ACC112 (cell line): ENCODE measurements around the gene MXD3.

Source experiments
- H2AFZ ChIP-seq: fragments of 200-600 bp; sonication (generic); one replicate; pipeline ENCODE4 v1.6.0; 2017; ENCODE audit warnings: antibody characterized with exemption, low read length; ENCODE audit not compliant: unreplicated experiment
- H3K27ac ChIP-seq: fragments of 200-600 bp; sonication (generic); 2 replicates; pipeline ENCODE4 v1.5.1; 2014; ENCODE audit warnings: low read depth, mild to moderate bottlenecking, antibody characterized with exemption, low read length, moderate library complexity
- H3K27me3 ChIP-seq: fragments of 200-600 bp; sonication (generic); 2 replicates; pipeline ENCODE4 v1.6.1; 2014; ENCODE audit warnings: mild to moderate bottlenecking, antibody characterized with exemption, low read length, moderate library complexity, mixed read lengths; ENCODE audit not compliant: insufficient read depth
- H3K36me3 ChIP-seq: fragments of 200-600 bp; sonication (generic); 2 replicates; pipeline ENCODE4 v1.6.1; 2016; ENCODE audit warnings: mild to moderate bottlenecking, antibody characterized with exemption, low read length, moderate library complexity, mixed read lengths; ENCODE audit not compliant: insufficient read depth
- H3K4me1 ChIP-seq: fragments of 200-600 bp; sonication (generic); one replicate; pipeline ENCODE4 v1.6.1; 2016; ENCODE audit warnings: low read length, mixed read lengths; ENCODE audit not compliant: insufficient read depth, unreplicated experiment, control insufficient read depth
- H3K4me3 ChIP-seq: fragments of 200-600 bp; sonication (generic); 2 replicates; pipeline ENCODE4 v1.5.1; 2014; ENCODE audit warnings: mild to moderate bottlenecking, low read depth, low read length
- H3K79me2 ChIP-seq: fragments of 200-600 bp; sonication (generic); one replicate; pipeline ENCODE4 v1.6.0; 2016; ENCODE audit warnings: low read length; ENCODE audit not compliant: control insufficient read depth, unreplicated experiment, insufficient read depth

Gene MXD3

DNA sequence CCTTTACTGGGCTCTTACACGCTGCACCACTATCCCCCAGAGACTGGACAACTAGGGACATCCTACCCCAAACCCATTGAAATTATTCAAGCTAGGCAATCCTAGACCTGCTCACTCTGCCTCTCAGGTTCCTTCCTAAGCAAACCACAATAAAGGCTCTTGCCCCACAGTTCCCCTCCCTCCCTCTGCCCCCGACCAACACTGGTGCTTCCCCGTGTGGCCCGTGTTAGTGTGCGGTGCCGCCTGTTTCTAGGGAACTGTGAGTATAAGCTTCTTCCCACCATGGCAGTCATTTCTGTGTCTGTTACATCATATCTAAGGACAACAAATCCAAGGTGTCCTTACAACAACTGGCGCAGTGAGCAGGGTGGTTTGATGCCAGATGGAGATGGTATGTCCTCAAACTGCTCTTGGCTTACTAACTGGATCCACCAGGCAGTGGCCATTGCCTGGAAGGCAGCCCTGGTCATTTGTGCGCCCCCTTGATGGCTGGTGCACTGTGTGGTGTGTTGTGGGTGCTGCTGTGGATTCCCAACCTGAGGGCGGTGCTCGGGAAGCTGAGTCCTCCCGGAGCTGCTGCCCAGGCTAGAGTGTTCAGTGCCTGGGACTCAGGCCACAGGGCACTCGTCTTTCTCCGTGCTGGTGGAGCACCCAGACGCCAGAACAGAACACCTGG lies 8.4 kb upstream of the MXD3 start:
- Histone ChIP-seq H3K36me3 (no peaks in the 10 kb centered on the region), H3K4me1 (no peaks in the 10 kb centered on the region)

GRCh38 chr5:177317959-177318377 lies 6.3 kb upstream of the MXD3 start:
- Histone ChIP-seq H3K4me3 (no peak overlapping the region), H3K79me2 (no peaks in the 10 kb centered on the region), H3K27me3 (no peaks in the 10 kb centered on the region), H3K27ac (no peak overlapping the region), H3K4me1 (peaks cover 1% of the 10 kb centered on the region), H2AFZ (no peak overlapping the region), H3K36me3 (no peaks in the 10 kb centered on the region)

More for the DNA sequence above, 8.4 kb upstream of the MXD3 start:
- H3K4me3 ChIP-seq, result no peak overlapping the region
- H3K79me2 ChIP-seq, result no peaks in the 10 kb centered on the region
- no peak overlapping the region for H3K27ac ChIP-seq
- H2AFZ ChIP-seq, result no peak overlapping the region
- no peaks in the 10 kb centered on the region for H3K27me3 ChIP-seq

DNA sequence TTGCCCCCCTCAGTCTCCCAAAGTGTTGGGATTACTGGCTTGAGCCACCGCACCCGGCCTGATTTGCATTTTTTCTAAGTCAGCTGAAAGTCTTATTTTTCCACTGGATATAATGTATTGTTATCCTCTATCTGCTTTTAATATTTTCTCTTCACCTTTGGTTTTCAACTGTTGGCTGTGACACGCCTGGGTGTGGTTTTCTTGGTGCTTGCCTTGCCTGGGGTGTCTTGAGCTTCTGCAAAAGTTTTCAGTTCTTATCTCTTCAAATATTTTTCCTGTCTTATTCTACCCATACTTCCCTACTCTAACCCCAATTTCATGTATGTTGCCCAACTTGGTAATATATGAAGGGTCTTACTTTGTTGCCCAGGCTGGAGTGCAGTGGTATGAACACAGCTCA lies 4.3 kb upstream of the MXD3 start:
- H3K27ac ChIP-seq, result no peak overlapping the region
- H3K79me2 ChIP-seq, result peaks cover 5% of the 10 kb centered on the region
- peaks cover 7% of the 10 kb centered on the region for H3K4me1 ChIP-seq
- no peaks in the 10 kb centered on the region for H3K27me3 ChIP-seq
- H3K36me3 ChIP-seq, result no peaks in the 10 kb centered on the region
- no peak overlapping the region for H3K4me3 ChIP-seq
- no peak overlapping the region for H2AFZ ChIP-seq

GRCh38 chr5:177315411-177315810 lies 3.7 kb upstream of the MXD3 start:
- peaks cover 10% of the 10 kb centered on the region for H3K4me1 ChIP-seq
- H3K4me3 ChIP-seq, result no peak overlapping the region
- no peak overlapping the region for H3K27ac ChIP-seq
- no peaks in the 10 kb centered on the region for H3K27me3 ChIP-seq
- H3K36me3 ChIP-seq, result no peaks in the 10 kb centered on the region
- peaks cover 11% of the 10 kb centered on the region for H3K79me2 ChIP-seq
- no peak overlapping the region for H2AFZ ChIP-seq

GRCh38 chr5:177314376-177315342 lies 3.0 kb upstream of the MXD3 start:
- Histone ChIP-seq H3K4me3 (no peak overlapping the region), H2AFZ (no peak overlapping the region), H3K79me2 (peaks cover 18% of the 10 kb centered on the region), H3K36me3 (no peaks in the 10 kb centered on the region), H3K27me3 (no peaks in the 10 kb centered on the region), H3K4me1 (peaks cover 10% of the 10 kb centered on the region), H3K27ac (no peak overlapping the region)

DNA sequence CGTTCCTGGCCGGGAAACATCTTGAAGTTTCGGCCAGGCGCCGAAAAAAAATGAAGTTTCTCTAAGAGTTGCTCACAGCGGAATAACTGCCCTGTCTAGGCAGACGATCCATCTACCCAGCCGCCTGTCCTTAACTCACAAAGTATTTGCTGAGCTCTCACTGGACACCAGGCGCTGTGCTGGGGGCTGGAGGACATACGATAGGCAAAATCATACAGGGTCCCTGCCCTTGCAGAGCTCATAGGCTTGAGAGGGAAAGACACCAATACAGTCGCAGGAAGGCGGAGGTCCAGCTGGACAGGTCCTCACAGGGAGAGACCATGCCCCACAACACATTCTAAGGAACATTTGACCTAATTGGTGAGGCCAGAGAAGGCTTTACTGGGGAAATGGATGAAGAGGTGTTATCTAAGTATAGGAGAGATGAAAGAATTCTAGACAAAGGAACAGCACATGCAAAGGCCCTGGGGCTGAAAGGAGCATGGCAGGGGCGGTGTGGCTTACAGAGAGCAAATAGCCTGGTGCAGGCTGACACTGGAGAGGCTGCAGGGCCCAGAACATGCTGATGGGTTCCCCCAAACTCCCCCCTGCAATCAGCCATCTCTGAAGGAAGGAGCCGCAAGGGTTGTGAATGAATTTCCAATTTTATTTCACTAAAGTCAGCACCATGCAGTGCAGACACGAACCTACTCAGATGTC lies 2.0 kb upstream of the MXD3 start:
- Histone ChIP-seq H3K27ac (no peak overlapping the region), H3K4me3 (no peak overlapping the region), H3K27me3 (no peaks in the 10 kb centered on the region), H3K4me1 (peaks cover 10% of the 10 kb centered on the region), H3K36me3 (no peaks in the 10 kb centered on the region), H3K79me2 (peaks cover 18% of the 10 kb centered on the region), H2AFZ (no peak overlapping the region)

DNA sequence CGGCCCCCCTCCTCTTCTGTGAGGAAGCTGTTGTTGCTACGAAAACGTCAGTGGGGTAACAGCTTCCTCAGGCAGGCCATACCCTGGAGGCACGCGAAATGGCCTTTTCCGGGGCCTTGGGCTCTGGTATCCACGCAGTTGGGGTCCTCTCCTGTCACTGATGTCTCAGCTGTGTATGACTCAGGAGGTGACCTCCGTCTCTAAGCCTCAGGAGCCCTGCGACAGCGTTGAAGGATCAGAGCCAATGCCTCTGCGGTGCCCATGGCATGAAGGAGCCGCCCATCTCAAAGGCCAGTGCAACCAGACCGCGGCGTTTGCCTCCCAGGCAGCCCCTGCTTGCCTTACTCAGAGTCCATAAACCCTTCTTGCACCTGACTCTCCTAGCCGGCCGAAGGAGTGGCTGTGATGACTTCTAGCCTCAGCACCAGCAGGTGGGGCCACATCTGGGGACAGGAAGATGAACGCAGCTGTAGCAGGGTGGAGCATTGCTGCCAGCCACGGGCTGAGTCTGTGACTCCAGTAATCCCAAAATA lies 1.0 kb upstream of the MXD3 start:
- H3K27ac ChIP-seq, result peak overlapping the region; percentile 28; the same call in 1 of the 2 replicates
- peaks cover 18% of the 10 kb centered on the region for H3K79me2 ChIP-seq
- peak overlapping the region; percentile 78 for H3K4me3 ChIP-seq
- no peaks in the 10 kb centered on the region for H3K27me3 ChIP-seq
- H3K36me3 ChIP-seq, result no peaks in the 10 kb centered on the region
- peak overlapping the region; percentile 62 for H2AFZ ChIP-seq
- H3K4me1 ChIP-seq, result peaks cover 10% of the 10 kb centered on the region

DNA sequence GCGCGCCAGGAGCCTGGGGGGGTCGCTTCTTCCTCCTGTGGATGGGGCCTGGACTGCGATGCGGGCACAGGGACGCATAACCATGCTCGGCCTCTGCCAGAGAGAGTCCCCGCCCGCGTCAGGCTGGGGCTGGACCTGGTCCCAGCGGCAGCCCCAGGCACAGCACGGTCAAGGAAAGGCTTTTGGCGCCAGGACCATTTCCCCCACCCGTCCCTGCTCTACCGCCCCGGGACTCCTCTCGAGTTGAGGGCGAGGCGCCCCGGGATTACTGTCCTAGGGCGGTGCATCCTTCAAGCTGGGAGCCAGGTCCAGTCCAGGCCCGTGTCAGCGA lies 341 bp downstream of the MXD3 start:
- H3K4me1 ChIP-seq, result peaks cover 20% of the 10 kb centered on the region
- no peaks in the 10 kb centered on the region for H3K27me3 ChIP-seq
- H3K27ac ChIP-seq, result peak overlapping the region; percentile 8; the same call in 1 of the 2 replicates
- H3K36me3 ChIP-seq, result no peaks in the 10 kb centered on the region
- peaks cover 18% of the 10 kb centered on the region for H3K79me2 ChIP-seq
- peak overlapping the region; percentile 78 for H3K4me3 ChIP-seq
- peak overlapping the region; percentile 63 for H2AFZ ChIP-seq

DNA sequence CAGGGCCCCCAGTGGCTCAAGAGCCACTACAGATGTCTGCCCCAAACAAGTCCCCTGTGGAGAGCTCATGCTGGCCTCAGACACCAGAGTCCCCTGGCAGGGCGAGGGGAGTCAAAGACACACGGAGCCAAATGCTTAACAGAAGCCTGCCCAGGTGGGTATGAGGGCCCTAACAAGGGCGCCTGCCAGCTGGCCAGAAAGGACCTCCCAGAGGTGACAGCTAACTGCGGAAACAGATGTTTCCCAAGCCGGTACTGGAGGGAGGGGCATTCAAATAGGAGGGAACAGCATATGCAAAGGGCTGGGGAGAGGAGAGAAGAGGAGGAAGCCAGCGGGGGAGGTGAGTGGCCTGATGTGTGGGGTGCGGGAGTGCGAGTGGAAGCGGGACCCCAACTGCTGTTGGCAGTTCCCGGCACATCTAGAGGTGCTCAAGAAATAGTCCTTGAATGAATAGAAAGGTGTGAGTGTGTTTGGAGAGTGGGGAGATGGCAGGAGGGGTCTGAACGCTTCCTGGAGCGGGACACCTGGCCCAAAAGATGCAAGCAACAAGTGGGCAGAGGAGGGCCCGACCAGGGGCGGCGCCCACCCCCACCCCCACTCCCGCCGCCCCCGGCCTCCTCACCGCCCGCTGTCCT lies 824 bp downstream of the MXD3 start:
- no peak overlapping the region for H3K27ac ChIP-seq

DNA sequence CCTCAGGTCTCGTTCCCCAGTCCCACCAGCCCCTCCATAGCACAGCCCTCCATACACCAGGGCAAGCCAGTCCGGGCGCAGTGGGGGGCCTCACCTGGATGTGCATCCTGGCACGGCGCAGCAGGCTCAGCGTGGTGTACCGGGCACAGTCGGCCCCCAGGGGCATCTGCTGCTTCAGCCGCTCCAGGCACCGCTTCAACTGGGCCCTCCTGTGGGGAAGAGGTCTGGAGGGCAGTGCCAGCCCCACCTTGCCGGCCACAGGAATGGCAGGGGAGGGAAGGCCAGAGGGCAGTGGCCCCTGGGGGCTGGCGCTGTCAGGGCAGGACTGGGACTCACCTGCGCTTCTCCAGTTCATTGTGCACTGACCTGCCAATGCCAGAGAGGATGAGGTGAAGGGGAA lies 1.4 kb downstream of the MXD3 start:
- H3K27ac ChIP-seq, result no peak overlapping the region
- H3K36me3 ChIP-seq, result no peaks in the 10 kb centered on the region
- H3K79me2 ChIP-seq, result peaks cover 26% of the 10 kb centered on the region
- H3K4me3 ChIP-seq, result peak overlapping the region; percentile 78
- H3K4me1 ChIP-seq, result peaks cover 28% of the 10 kb centered on the region
- H3K27me3 ChIP-seq, result no peaks in the 10 kb centered on the region
- H2AFZ ChIP-seq, result no peak overlapping the region

More for the DNA sequence above, 824 bp downstream of the MXD3 start:
- peaks cover 21% of the 10 kb centered on the region for H3K79me2 ChIP-seq
- peaks cover 23% of the 10 kb centered on the region for H3K4me1 ChIP-seq
- H3K36me3 ChIP-seq, result no peaks in the 10 kb centered on the region
- no peak overlapping the region for H2AFZ ChIP-seq
- no peaks in the 10 kb centered on the region for H3K27me3 ChIP-seq
- H3K4me3 ChIP-seq, result peak overlapping the region; percentile 78
